PC-3 (cell line): ENCODE measurements around the gene DSG3. TPM values are rescaled to one million over a fixed set of nuclear protein-coding genes. Genes with fewer than 3 reads are reported as not detected.

ENCODE experiments used
- ATAC-seq: fragments of 200-7000 bp; cut with Tn5 transposase; 2 replicates; pipeline ENCODE4 v1.9.1; 2020; ENCODE audit warnings: mild to moderate bottlenecking, moderate library complexity
- BruUV-seq: library from RNA; stranded (reverse); fragments of 400-500 nt; replicated peaks from 2 replicates; lab custom pipeline; 2021; lab: Mats Ljungman, UMichigan
- CTCF ChIA-PET: fragments of 300-600 bp; sonication (Branson Sonifier 250); formaldehyde crosslinking; loops from one replicate; lab custom pipeline; 2022; ENCODE audit warnings: antibody characterized with exemption; lab: Charles Lee
- POLR2A ChIA-PET: fragments of 300-600 bp; sonication (Branson Sonifier 250); formaldehyde crosslinking; loops from one replicate; lab custom pipeline; 2022; ENCODE audit warnings: antibody characterized with exemption; ENCODE audit not compliant: unreplicated experiment; lab: Charles Lee
- DNase-seq: peaks from one replicate; pipeline ENCODE4 v3.0.0-alpha.2; 2015
- H2AFZ ChIP-seq: fragments of 300-600 bp; sonication (generic); 2 replicates; pipeline ENCODE4 v1.6.0; 2016; ENCODE audit warnings: antibody characterized with exemption, low read length
- H3F3A ChIP-seq: fragments of 300-600 bp; sonication (generic); one replicate; pipeline ENCODE4 v1.6.0; 2017; ENCODE audit warnings: antibody characterized with exemption, low read length, control low read depth, mild to moderate bottlenecking; ENCODE audit not compliant: unreplicated experiment
- H3K27ac ChIP-seq: fragments of 300-600 bp; sonication (generic); 2 replicates; pipeline ENCODE4 v1.5.1; 2016; ENCODE audit warnings: mild to moderate bottlenecking, low read length
- H3K27me3 ChIP-seq: fragments of 300-600 bp; sonication (generic); 2 replicates; pipeline ENCODE4 v1.6.1; 2016; ENCODE audit warnings: low read length, mixed read lengths
- H3K36me3 ChIP-seq: fragments of 300-600 bp; sonication (generic); 2 replicates; pipeline ENCODE4 v1.6.1; 2016; ENCODE audit warnings: low read depth, mixed run types, low read length, mixed read lengths
- H3K4me1 ChIP-seq: fragments of 300-600 bp; sonication (generic); 2 replicates; pipeline ENCODE4 v1.5.1; 2016; ENCODE audit warnings: low read length; ENCODE audit not compliant: insufficient read depth
- H3K4me2 ChIP-seq: fragments of 300-600 bp; sonication (generic); 2 replicates; pipeline ENCODE4 v1.6.0; 2016; ENCODE audit warnings: low read length
- H3K4me3 ChIP-seq: fragments of 300-600 bp; sonication (generic); 2 replicates; pipeline ENCODE4 v1.5.1; 2016; ENCODE audit warnings: mild to moderate bottlenecking, low read length, mixed read lengths
- H3K79me2 ChIP-seq: fragments of 300-600 bp; sonication (generic); 2 replicates; pipeline ENCODE4 v1.6.1; 2017; ENCODE audit warnings: low read length, mixed read lengths
- H3K9ac ChIP-seq: fragments of 300-600 bp; sonication (generic); 2 replicates; pipeline ENCODE4 v1.6.0; 2016; ENCODE audit warnings: mild to moderate bottlenecking, low read length
- H3K9me2 ChIP-seq: fragments of 300-600 bp; sonication (generic); replicated peaks from 2 replicates; pipeline ENCODE4 v1.6.1; 2016; ENCODE audit warnings: mixed run types, low read length, mixed read lengths
- H3K9me3 ChIP-seq: fragments of 300-600 bp; sonication (generic); 2 replicates; pipeline ENCODE4 v1.6.1; 2016; ENCODE audit warnings: low read length, mixed read lengths
- H4K20me1 ChIP-seq: fragments of 300-600 bp; sonication (generic); 2 replicates; pipeline ENCODE4 v1.6.1; 2016; ENCODE audit warnings: low read length, mixed read lengths
- EZH2 ChIP-seq: fragments of 300-600 bp; sonication (generic); IDR thresholded peaks from one replicate; pipeline ENCODE4 v1.6.1; 2017; ENCODE audit warnings: antibody characterized with exemption, mild to moderate bottlenecking, low read length; ENCODE audit not compliant: unreplicated experiment
- EZH2phosphoT487 ChIP-seq: fragments of 300-600 bp; sonication (generic); IDR thresholded peaks from 2 replicates; pipeline ENCODE4 v1.6.1; 2018; ENCODE audit warnings: mild to moderate bottlenecking, antibody characterized with exemption, low read length, borderline replicate concordance
- intact Hi-C: fragments of 100-400 bp; cut with micrococcal nuclease; formaldehyde crosslinking; loops from 2 replicates; pipeline ENCODE4 v1.9.0; 2023
- total RNA-seq: library from RNA; depleted of rRNA; stranded (reverse); fragments of >200 nt; gene quantifications from 2 replicates; pipeline ENCODE4 v1.2.3, GENCODE V29; 2014
- TF ChIP-seq, protein P1 (sequence below): fragments of 300-600 bp; sonication (generic); conservative IDR thresholded peaks from 2 replicates; pipeline ENCODE4 v1.5.1; 2017; ENCODE audit warnings: antibody characterized with exemption, low read depth, mild to moderate bottlenecking, low read length

The DSG3 gene
- total RNA-seq, 1 experiment from 2014 or later, result not detected

DNA sequence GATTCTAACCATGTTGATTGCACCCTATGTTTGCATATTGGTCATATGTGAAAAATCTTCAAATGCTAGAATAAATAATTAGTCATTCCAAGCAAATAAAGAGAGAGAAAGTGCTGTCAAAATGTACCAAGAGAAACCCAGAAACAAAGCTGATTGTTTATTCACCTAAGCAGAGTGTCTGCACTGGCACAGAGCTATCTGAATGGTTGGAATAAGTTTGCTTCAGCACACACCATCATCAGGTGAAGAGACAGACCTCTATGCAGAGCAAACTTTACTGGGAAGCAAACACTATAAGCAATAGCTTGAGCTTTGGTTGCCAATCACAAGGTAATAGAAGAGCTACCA lies 45.5 kb upstream of the DSG3 start:
- Histone ChIP-seq H3K27ac (peak overlapping the region; percentile 80), H3K79me2 (no peaks in the 10 kb centered on the region), H3K4me2 (peak overlapping the region; percentile 54), H3K4me3 (no peak overlapping the region; the same call in 1 of the 2 replicates), H3K36me3 (no peaks in the 10 kb centered on the region), H3K9me3 (no peaks in the 10 kb centered on the region), H2AFZ (no peak overlapping the region), H4K20me1 (no peaks in the 10 kb centered on the region), H3K27me3 (no peaks in the 10 kb centered on the region), H3F3A (no peaks in the 10 kb centered on the region), H3K9ac (0 out of 2 replicates have a peak overlapping the region, but pooled peaks have one; percentile 12), H3K9me2 (no peaks in the 10 kb centered on the region), H3K4me1 (peaks cover 28% of the 10 kb centered on the region)
- intact Hi-C loops, result loop anchor here (10.0 kb wide), 2 partner anchors 197 to 387 kb away; no protein-coding TSS in a partner anchor
- CTCF ChIA-PET, result interaction anchor here (0.6 to 0.7 kb wide), 3 partner anchors 22 to 158 kb away, joined by 3 read pairs; no protein-coding TSS in a partner anchor
- POLR2A ChIA-PET, result interaction anchor here (0.6 to 0.7 kb wide), 4 partner anchors 77 to 1121 kb away, joined by 3 to 5 read pairs (median 3); no protein-coding TSS in a partner anchor
- no TSS peak for BruUV-seq
- DNase-seq, result peak; percentile 48
- TF ChIP-seq EZH2phosphoT487, result no peak
- no peak for TF ChIP-seq EZH2
- TF ChIP-seq, protein P1, sequence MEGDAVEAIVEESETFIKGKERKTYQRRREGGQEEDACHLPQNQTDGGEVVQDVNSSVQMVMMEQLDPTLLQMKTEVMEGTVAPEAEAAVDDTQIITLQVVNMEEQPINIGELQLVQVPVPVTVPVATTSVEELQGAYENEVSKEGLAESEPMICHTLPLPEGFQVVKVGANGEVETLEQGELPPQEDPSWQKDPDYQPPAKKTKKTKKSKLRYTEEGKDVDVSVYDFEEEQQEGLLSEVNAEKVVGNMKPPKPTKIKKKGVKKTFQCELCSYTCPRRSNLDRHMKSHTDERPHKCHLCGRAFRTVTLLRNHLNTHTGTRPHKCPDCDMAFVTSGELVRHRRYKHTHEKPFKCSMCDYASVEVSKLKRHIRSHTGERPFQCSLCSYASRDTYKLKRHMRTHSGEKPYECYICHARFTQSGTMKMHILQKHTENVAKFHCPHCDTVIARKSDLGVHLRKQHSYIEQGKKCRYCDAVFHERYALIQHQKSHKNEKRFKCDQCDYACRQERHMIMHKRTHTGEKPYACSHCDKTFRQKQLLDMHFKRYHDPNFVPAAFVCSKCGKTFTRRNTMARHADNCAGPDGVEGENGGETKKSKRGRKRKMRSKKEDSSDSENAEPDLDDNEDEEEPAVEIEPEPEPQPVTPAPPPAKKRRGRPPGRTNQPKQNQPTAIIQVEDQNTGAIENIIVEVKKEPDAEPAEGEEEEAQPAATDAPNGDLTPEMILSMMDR, result no peak
- peak; percentile 80 for ATAC-seq

DNA sequence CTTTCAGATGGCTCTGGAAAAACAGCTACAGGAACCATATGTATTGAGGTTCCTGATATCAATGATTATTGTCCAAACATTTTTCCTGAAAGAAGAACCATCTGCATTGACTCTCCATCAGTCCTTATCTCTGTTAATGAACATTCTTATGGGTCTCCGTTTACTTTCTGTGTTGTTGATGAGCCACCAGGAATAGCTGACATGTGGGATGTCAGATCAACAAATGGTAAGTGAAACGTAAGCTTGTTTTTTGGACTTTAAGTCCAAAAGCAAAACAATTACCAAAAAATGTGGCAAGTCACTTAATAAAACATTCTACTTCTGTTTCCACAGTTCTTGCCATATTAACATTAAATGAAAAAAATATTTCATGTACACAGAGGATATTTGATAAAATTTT lies 44.1 kb upstream of the DSG3 start:
- ATAC-seq, result no peak
- POLR2A ChIA-PET, result no interaction called here
- no TSS peak for BruUV-seq
- intact Hi-C loops, result loop anchor here (10.0 kb wide), 2 partner anchors 199 to 389 kb away; no protein-coding TSS in a partner anchor
- Histone ChIP-seq H3K9me3 (no peaks in the 10 kb centered on the region), H3K9me2 (no peaks in the 10 kb centered on the region), H3K4me3 (no peak overlapping the region), H4K20me1 (no peaks in the 10 kb centered on the region), H3K27ac (no peak overlapping the region), H3K4me2 (no peak overlapping the region), H3K4me1 (peaks cover 28% of the 10 kb centered on the region), H3K9ac (no peak overlapping the region), H3K27me3 (no peaks in the 10 kb centered on the region), H3K79me2 (no peaks in the 10 kb centered on the region), H3F3A (no peaks in the 10 kb centered on the region), H2AFZ (no peak overlapping the region), H3K36me3 (no peaks in the 10 kb centered on the region)
- CTCF ChIA-PET, result no interaction called here
- DNase-seq, result no peak
- TF ChIP-seq EZH2phosphoT487 (no peak), EZH2 (no peak)
- TF ChIP-seq, protein P1, result no peak

DNA sequence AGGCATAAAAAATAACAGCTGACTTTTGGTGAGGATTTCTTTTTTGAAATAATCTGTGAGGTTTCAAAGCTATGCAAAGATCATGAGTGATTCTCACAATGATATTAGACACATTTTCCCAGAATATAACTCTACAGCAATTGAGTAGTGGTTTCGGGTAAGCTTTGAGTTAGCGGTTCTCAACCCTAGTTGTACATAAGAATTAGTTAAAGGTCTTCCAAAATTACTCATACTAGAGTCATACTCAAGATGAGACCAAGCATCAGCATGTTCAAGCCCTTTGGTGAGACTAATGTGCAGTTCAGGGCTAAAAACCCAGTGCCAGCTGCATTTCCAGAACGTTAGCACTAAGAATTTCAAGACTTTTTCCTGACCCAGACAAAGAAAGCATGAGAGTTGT lies 39.9 kb upstream of the DSG3 start:
- no peaks in the 10 kb centered on the region for H3K36me3 ChIP-seq
- no peaks in the 10 kb centered on the region for H3F3A ChIP-seq
- no peaks in the 10 kb centered on the region for H3K9me2 ChIP-seq
- no peak overlapping the region for H2AFZ ChIP-seq
- H4K20me1 ChIP-seq, result no peaks in the 10 kb centered on the region
- no TSS peak for BruUV-seq
- H3K27ac ChIP-seq, result no peak overlapping the region
- no peaks in the 10 kb centered on the region for H3K79me2 ChIP-seq
- ChIA-PET POLR2A (no interaction called here), CTCF (no interaction called here)
- ATAC-seq, result no peak
- H3K9ac ChIP-seq, result no peak overlapping the region
- TF ChIP-seq EZH2, result no peak
- TF ChIP-seq EZH2phosphoT487, result no peak
- TF ChIP-seq, protein P1, result no peak
- no peaks in the 10 kb centered on the region; the same call in 1 of the 2 replicates for H3K4me1 ChIP-seq
- no peaks in the 10 kb centered on the region for H3K27me3 ChIP-seq
- H3K4me3 ChIP-seq, result no peak overlapping the region
- no peak overlapping the region for H3K4me2 ChIP-seq
- intact Hi-C loops, result loop anchor here (10.0 kb wide), 2 partner anchors 203 to 393 kb away; no protein-coding TSS in a partner anchor
- no peaks in the 10 kb centered on the region for H3K9me3 ChIP-seq
- DNase-seq, result no peak
